HepG2 (cell line): ENCODE measurements around the gene TMEM253. TPM values are rescaled to one million over a fixed set of nuclear protein-coding genes. Genes with fewer than 3 reads are reported as not detected.
A peak's percentile ranks its signal among the peaks of the same experiment; 100 is the strongest.

Source experiments
- ATAC-seq: fragments of 200-7000 bp; cut with Tn5 transposase; 3 replicates; pipeline ENCODE4 v1.9.1; 2020; ENCODE audit warnings: mild to moderate bottlenecking, moderate library complexity
- BruUV-seq: library from RNA; stranded (reverse); fragments of 400-500 nt; replicated peaks from 2 replicates; lab custom pipeline; 2021; lab: Mats Ljungman, UMichigan
- CTCF ChIA-PET: fragments of 300-600 bp; formaldehyde crosslinking; extraction: SDS; loops from one replicate; lab custom pipeline; 2021; ENCODE audit warnings: low total read pairs, inconsistent platforms, low intra/inter-chr PET ratio; lab: Yijun Ruan, JAX
- POLR2A ChIA-PET: fragments of 350-600 bp; sonication (Branson Sonifier 250); formaldehyde crosslinking; loops from one replicate; lab custom pipeline; 2020; ENCODE audit warnings: antibody characterized with exemption, inconsistent platforms; lab: Yijun Ruan, JAX
- DNase-seq: peaks from one replicate; pipeline ENCODE4 v3.0.0-alpha.2; 2015; ENCODE audit warnings: low spot score
- FAIRE-seq: peaks from 3 replicates; lab custom pipeline; 2011; peaks lifted over from hg19 to GRCh38; lab: Jason Lieb, UNC
- H2AFZ ChIP-seq: one replicate; pipeline ENCODE4 v1.6.1; 2011; ENCODE audit warnings: low read length, inconsistent platforms
- H3K27ac ChIP-seq: fragments of 300-600 bp; 3 replicates; pipeline ENCODE4 v1.8.0; 2011; ENCODE audit warnings: mixed run types, mild to moderate bottlenecking, mixed read lengths, low read length, inconsistent platforms; ENCODE audit not compliant: insufficient read depth; ENCODE audit errors: extremely low read length
- H3K27me3 ChIP-seq, 2 experiments: fragments of 200-600 bp in 1 of 2; 2 replicates in 1 of 2; 3 replicates in 1 of 2; pipeline versions ENCODE4 v1.6.0 to v1.8.0; 2011; ENCODE audit warnings: low read length in 2 of 2, mild to moderate bottlenecking in 2 of 2, moderate library complexity in 2 of 2, inconsistent platforms in 1 of 2; ENCODE audit not compliant: insufficient read depth in 2 of 2, control insufficient read depth in 1 of 2
- H3K36me3 ChIP-seq, 2 experiments: fragments of 200-600 bp in 1 of 2; replicated peaks in 1 of 2; 2 replicates in 1 of 2; 3 replicates in 1 of 2; pipeline versions ENCODE4 v1.5.1 to v1.8.0; 2011; ENCODE audit warnings: low read length in 2 of 2, inconsistent platforms in 1 of 2; ENCODE audit not compliant: insufficient read depth in 2 of 2, control insufficient read depth in 1 of 2
- H3K4me1 ChIP-seq: 2 replicates; pipeline ENCODE4 v1.5.1; 2012; ENCODE audit warnings: low read length, inconsistent platforms; ENCODE audit not compliant: insufficient read depth
- H3K4me2 ChIP-seq: 2 replicates; pipeline ENCODE4 v1.6.0; 2011; ENCODE audit warnings: low read depth, low read length, inconsistent platforms
- H3K4me3 ChIP-seq, 3 experiments: fragments of 200-600 bp in 1 of 3; sonication (generic), shearing (Covaris generic) in 1 of 3; replicated peaks in 1 of 3; 2 replicates each; pipeline ENCODE4 v1.5.1; 2011 to 2016; ENCODE audit warnings: low read length in 3 of 3, inconsistent platforms in 2 of 3, low read depth in 2 of 3, mild to moderate bottlenecking in 2 of 3, control low read depth in 1 of 3, mixed read lengths in 1 of 3; ENCODE audit not compliant: insufficient read depth in 1 of 3
- H3K79me2 ChIP-seq: one replicate; pipeline ENCODE4 v1.6.1; 2011; ENCODE audit warnings: low read length, inconsistent platforms; ENCODE audit not compliant: insufficient read depth
- H3K9ac ChIP-seq: 2 replicates; pipeline ENCODE4 v1.6.0; 2011; ENCODE audit warnings: mild to moderate bottlenecking, low read depth, low read length, inconsistent platforms; ENCODE audit not compliant: insufficient read depth
- H3K9me3 ChIP-seq: 2 replicates; pipeline ENCODE4 v1.5.1; 2012; ENCODE audit warnings: mild to moderate bottlenecking, low read length
- H4K20me1 ChIP-seq: 2 replicates; pipeline ENCODE4 v1.6.0; 2011; ENCODE audit warnings: inconsistent platforms, mild to moderate bottlenecking, low read length, moderate library complexity; ENCODE audit not compliant: insufficient read depth
- CEBPG ChIP-seq: IDR thresholded peaks from 2 replicates; pipeline ENCODE4 v1.6.1; 2016
- DMAP1 ChIP-seq: IDR thresholded peaks from 2 replicates; pipeline ENCODE4 v1.6.1; 2016
- FOXP4 ChIP-seq: sonication (generic); formaldehyde crosslinking; IDR thresholded peaks from 2 replicates; pipeline ENCODE4 v1.4.0; 2020; ENCODE audit warnings: missing genetic modification reagents
- GLI4 ChIP-seq: sonication (generic); formaldehyde crosslinking; IDR thresholded peaks from 2 replicates; pipeline ENCODE4 v1.5.1; 2020; ENCODE audit warnings: missing genetic modification reagents, mild to moderate bottlenecking, moderate library complexity, borderline replicate concordance
- MTF1 ChIP-seq: sonication (generic); formaldehyde crosslinking; IDR thresholded peaks from 2 replicates; pipeline ENCODE4 v1.5.0; 2020; ENCODE audit warnings: missing genetic modification reagents
- PAWR ChIP-seq: sonication (generic); formaldehyde crosslinking; IDR thresholded peaks from 2 replicates; pipeline ENCODE4 v1.4.0; 2020; ENCODE audit warnings: missing genetic modification reagents, mild to moderate bottlenecking, borderline replicate concordance
- POLR2A ChIP-seq, 2 experiments: IDR thresholded peaks; 2 replicates each; pipeline ENCODE4 v1.6.1; 2011; ENCODE audit warnings: low read depth in 2 of 2, low read length in 2 of 2, mild to moderate bottlenecking in 1 of 2, moderate library complexity in 1 of 2; ENCODE audit not compliant: insufficient read depth in 1 of 2
- RBFOX2 ChIP-seq: fragments of 200-400 bp; formaldehyde crosslinking; IDR thresholded peaks from 2 replicates; pipeline ENCODE4 v1.6.1; 2017; ENCODE audit warnings: low read depth, mild to moderate bottlenecking, low read length
- ZNF34 ChIP-seq: sonication (generic); formaldehyde crosslinking; IDR thresholded peaks from 2 replicates; pipeline ENCODE4 v1.4.0; 2020; ENCODE audit warnings: mild to moderate bottlenecking, missing genetic modification reagents, borderline replicate concordance
- ZNF367 ChIP-seq: sonication (generic); formaldehyde crosslinking; IDR thresholded peaks from 2 replicates; pipeline ENCODE4 v1.4.0; 2020; ENCODE audit warnings: missing genetic modification reagents, borderline replicate concordance
- ZNF687 ChIP-seq: sonication (generic); formaldehyde crosslinking; IDR thresholded peaks from 2 replicates; pipeline ENCODE4 v1.5.1; 2020; ENCODE audit warnings: mild to moderate bottlenecking, missing genetic modification reagents, moderate library complexity
- ZNF691 ChIP-seq: sonication (generic); formaldehyde crosslinking; IDR thresholded peaks from 2 replicates; pipeline ENCODE4 v1.4.0; 2020; ENCODE audit warnings: missing genetic modification reagents, low read depth, mild to moderate bottlenecking, borderline replicate concordance
- ZNF780A ChIP-seq: sonication (generic); formaldehyde crosslinking; IDR thresholded peaks from 2 replicates; pipeline ENCODE4 v1.8.0; 2022; ENCODE audit warnings: mild to moderate bottlenecking, missing genetic modification reagents, moderate library complexity
- ZNF792 ChIP-seq: IDR thresholded peaks from 2 replicates; pipeline ENCODE4 v1.6.1; 2016
- ZSCAN5A ChIP-seq: sonication (generic); formaldehyde crosslinking; IDR thresholded peaks from 2 replicates; pipeline ENCODE4 v1.8.0; 2022; ENCODE audit warnings: mild to moderate bottlenecking, missing genetic modification reagents, borderline replicate concordance
- WGBS: methylation state at CpG from one replicate; pipeline ENCODE4 v1.1.6; 2017; ENCODE audit warnings: low lambda C conversion rate; 5-methylcytosine and 5-hydroxymethylcytosine counted together
- in situ Hi-C: cut with HindIII; loops from 2 replicates; pipeline ENCODE4 v1.10.0; 2017; ENCODE audit warnings: low pct_unique_long_range_greater_than_20kb; ENCODE audit not compliant: extremely low pct_ligation_motif_present
- intact Hi-C: fragments of 100-400 bp; cut with micrococcal nuclease; formaldehyde crosslinking; loops from one replicate; pipeline ENCODE4 v1.10.0; 2022; ENCODE audit not compliant: unreplicated experiment
- polyA plus RNA-seq, 8 experiments: library from polyadenylated mRNA; depleted of rRNA in 3 of 8; stranded (reverse) in 7 of 8; unstranded in 1 of 8; fragments of >200 nt; fragmentation: Illumina TruSeq in 4 of 8; extraction: Trizol in 4 of 8; gene quantifications; 2 replicates each; pipeline versions ENCODE4 v1.2.1 to v1.2.3, GENCODE V29; 2011 to 2016; ENCODE audit warnings: low read depth in 4 of 8, missing spikeins in 1 of 8, mixed read lengths in 1 of 8; ENCODE audit not compliant: insufficient read depth in 1 of 8
- total RNA-seq, 5 experiments: library from RNA; depleted of rRNA; stranded (reverse); fragments of >200 nt; fragmentation: Illumina TruSeq; extraction: Trizol; gene quantifications; 2 replicates each; pipeline ENCODE4 v1.2.3, GENCODE V29; 2016; ENCODE audit warnings: low read depth in 1 of 5

TMEM253 gene
- total and polyA plus RNA-seq, 2 of the 13 experiments (the other 11 are each of a cell fraction or from before 2014, with no cell fraction given): 0.29 to 0.45 TPM

DNA sequence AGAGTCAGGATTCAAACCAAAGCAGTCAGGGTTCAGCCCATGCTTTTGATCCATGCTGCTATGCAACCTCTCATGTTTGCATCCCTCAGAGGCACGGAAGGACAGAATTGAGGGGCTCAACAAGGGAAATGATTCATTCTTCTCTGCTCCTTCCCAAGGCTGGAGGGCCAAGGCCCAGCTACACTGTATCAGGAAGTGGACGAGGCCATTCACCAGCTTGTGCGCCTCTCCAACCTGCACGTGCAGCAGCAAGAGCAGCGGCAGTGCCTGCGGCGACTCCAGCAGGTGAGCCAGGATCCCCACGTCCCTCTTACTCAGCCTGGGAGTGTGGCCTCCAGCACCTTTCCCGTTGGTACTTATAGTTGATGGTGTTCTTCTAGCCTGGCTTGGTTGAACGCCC is 22.1 kb upstream of the TMEM253 start (continued):
- no peak for TF ChIP-seq ZSCAN5A (CRISPR knock-in tag)
- no peak for TF ChIP-seq DMAP1 (CRISPR knock-in tag)

DNA sequence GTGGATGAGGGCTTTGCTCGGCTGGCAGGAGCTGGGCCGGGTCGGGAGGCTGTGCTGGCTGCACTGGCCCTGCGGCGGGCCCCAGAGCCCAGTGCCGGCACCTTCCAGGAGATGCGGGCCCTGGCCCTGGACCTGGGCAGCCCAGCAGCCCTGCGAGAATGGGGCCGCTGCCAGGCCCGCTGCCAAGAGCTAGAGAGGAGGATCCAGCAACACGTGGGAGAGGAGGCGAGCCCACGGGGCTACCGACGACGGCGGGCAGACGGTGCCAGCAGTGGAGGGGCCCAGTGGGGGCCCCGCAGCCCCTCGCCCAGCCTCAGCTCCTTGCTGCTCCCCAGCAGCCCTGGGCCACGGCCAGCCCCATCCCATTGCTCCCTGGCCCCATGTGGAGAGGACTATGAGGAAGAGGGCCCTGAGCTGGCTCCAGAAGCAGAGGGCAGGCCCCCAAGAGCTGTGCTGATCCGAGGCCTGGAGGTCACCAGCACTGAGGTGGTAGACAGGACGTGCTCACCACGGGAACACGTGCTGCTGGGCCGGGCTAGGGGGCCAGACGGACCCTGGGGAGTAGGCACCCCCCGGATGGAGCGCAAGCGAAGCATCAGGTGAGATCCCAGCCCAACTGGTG is 19.2 kb upstream of the TMEM253 start:
- H3K36me3 ChIP-seq: peaks cover 49 to 84% of the 10 kb centered on the region in 2 experiments
- H3K4me1 ChIP-seq: peaks cover 22% of the 10 kb centered on the region
- WGBS: 90% methylated on average over 18 of the region's 30 CpGs
- no peak overlapping the region for H3K27ac ChIP-seq
- ATAC-seq (peak; percentile 6), DNase-seq (no peak), FAIRE-seq (no peak)
- in situ Hi-C loops: no loop called here
- intact Hi-C loops: no loop called here
- no peaks in the 10 kb centered on the region for H3K27me3 ChIP-seq
- H2AFZ ChIP-seq: no peak overlapping the region
- no peaks in the 10 kb centered on the region for H3K79me2 ChIP-seq
- POLR2A ChIA-PET: interaction anchor here (1.1 to 4.2 kb wide), 4 partner anchors 11 to 67 kb away, joined by 4 to 47 read pairs (median 10); partner anchors contain the start of genes ARHGEF40 and ZNF219
- no peak overlapping the region for H3K9ac ChIP-seq
- H4K20me1 ChIP-seq: no peaks in the 10 kb centered on the region
- CTCF ChIA-PET: no interaction called here
- no TSS peak for BruUV-seq
- no peak overlapping the region for H3K4me3 ChIP-seq
- no peak overlapping the region for H3K4me2 ChIP-seq
- no peaks in the 10 kb centered on the region for H3K9me3 ChIP-seq
- peak in 1 of 2 experiments; percentile 7; a peak in 1 of 4 replicates for TF ChIP-seq POLR2A (IDR thresholded peaks at IDR 0.05; ENCODE audit: insufficient read depth in 1 of 2, low read depth in 2 of 2, low read length in 2 of 2)
- no peak for TF ChIP-seq GLI4
- TF ChIP-seq ZNF34 (CRISPR knock-in tag): no peak
- TF ChIP-seq ZNF792 (CRISPR knock-in tag): no peak
- TF ChIP-seq CEBPG (CRISPR knock-in tag): no peak
- TF ChIP-seq PAWR (CRISPR knock-in tag): no peak
- TF ChIP-seq MTF1 (CRISPR knock-in tag): no peak
- no peak for TF ChIP-seq ZNF780A
- no peak for TF ChIP-seq ZNF367 (CRISPR knock-in tag)
- TF ChIP-seq RBFOX2: peak; percentile 65
- TF ChIP-seq FOXP4 (CRISPR knock-in tag): no peak
- TF ChIP-seq ZNF691 (CRISPR knock-in tag): no peak
- 0 out of 2 replicates have a peak, but pooled peaks have one; percentile 20 for TF ChIP-seq ZNF687 (CRISPR knock-in tag)
